GM18517 (cell line): ENCODE data around the gene TTYH2.
"Not testable (repeated sequence)": the region's sequence is repeated elsewhere in the genome, so short reads cannot be mapped to it uniquely, and the experiment has no call there.

Experiments
- ATAC-seq: cut with Tn5 transposase; IDR thresholded peaks from one replicate; pipeline ENCODE4 v1.9.1; 2021; ENCODE audit warnings: mild to moderate bottlenecking, moderate library complexity; ENCODE audit not compliant: unreplicated experiment

TTYH2 gene

GRCh38 chr17:74252211-74252610, 38.8 kb downstream of the TTYH2 start:
- ATAC-seq, result no peak

- no peak for ATAC-seq
Observed at GRCh38 chr17:74253036-74253435, 39.7 kb downstream of the TTYH2 start.

- ATAC-seq, result no peak
Observed at GRCh38 chr17:74257311-74257710, 43.9 kb downstream of the TTYH2 start.

- ATAC-seq, result no peak
Observed at GRCh38 chr17:74259667-74260524, 46.5 kb downstream of the TTYH2 start.

GRCh38 chr17:74260525-74260850, 47.1 kb downstream of the TTYH2 start:
- ATAC-seq, result no peak

GRCh38 chr17:74262601-74263000, 49.2 kb downstream of the TTYH2 start:
- no peak for ATAC-seq

GRCh38 chr17:74267054-74267453, 53.7 kb downstream of the TTYH2 start:
- not testable (repeated sequence) for ATAC-seq

- ATAC-seq, result no peak
Observed at GRCh38 chr17:74267579-74267978, 54.2 kb downstream of the TTYH2 start.

- ATAC-seq, result no peak
Observed at GRCh38 chr17:74267987-74268499, 54.7 kb downstream of the TTYH2 start.

GRCh38 chr17:74268558-74268957, 55.2 kb downstream of the TTYH2 start:
- ATAC-seq, result no peak

- ATAC-seq, result no peak
Observed at GRCh38 chr17:74270333-74270732, 57.0 kb downstream of the TTYH2 start.

- no peak for ATAC-seq
Observed at GRCh38 chr17:74271281-74271680, 57.9 kb downstream of the TTYH2 start.

GRCh38 chr17:74271901-74272561, 58.7 kb downstream of the TTYH2 start:
- no peak for ATAC-seq

GRCh38 chr17:74272731-74273201, 59.4 kb downstream of the TTYH2 start:
- no peak for ATAC-seq

- no peak for ATAC-seq
Observed at GRCh38 chr17:74274060-74274708, 60.8 kb downstream of the TTYH2 start, which contains the start of gene DNAI2. Gene DNAI2, plus strand, starts transcription at chr17:74274234. Its CDS starts 7,584 bp downstream, at chr17:74281818.

GRCh38 chr17:74274709-74275340, 61.5 kb downstream of the TTYH2 start:
- ATAC-seq, result no peak

GRCh38 chr17:74276051-74276476, 62.7 kb downstream of the TTYH2 start:
- ATAC-seq, result no peak

- ATAC-seq, result no peak
Observed at GRCh38 chr17:74276541-74277009, 63.2 kb downstream of the TTYH2 start.

GRCh38 chr17:74277935-74278334, 64.6 kb downstream of the TTYH2 start:
- ATAC-seq, result no peak

GRCh38 chr17:74279617-74280016, 66.2 kb downstream of the TTYH2 start:
- not testable (repeated sequence) for ATAC-seq

GRCh38 chr17:74280093-74280513, 66.7 kb downstream of the TTYH2 start:
- ATAC-seq, result no peak
